ENCODE measurements around the gene NUAK1.

The NUAK1 gene

DNA sequence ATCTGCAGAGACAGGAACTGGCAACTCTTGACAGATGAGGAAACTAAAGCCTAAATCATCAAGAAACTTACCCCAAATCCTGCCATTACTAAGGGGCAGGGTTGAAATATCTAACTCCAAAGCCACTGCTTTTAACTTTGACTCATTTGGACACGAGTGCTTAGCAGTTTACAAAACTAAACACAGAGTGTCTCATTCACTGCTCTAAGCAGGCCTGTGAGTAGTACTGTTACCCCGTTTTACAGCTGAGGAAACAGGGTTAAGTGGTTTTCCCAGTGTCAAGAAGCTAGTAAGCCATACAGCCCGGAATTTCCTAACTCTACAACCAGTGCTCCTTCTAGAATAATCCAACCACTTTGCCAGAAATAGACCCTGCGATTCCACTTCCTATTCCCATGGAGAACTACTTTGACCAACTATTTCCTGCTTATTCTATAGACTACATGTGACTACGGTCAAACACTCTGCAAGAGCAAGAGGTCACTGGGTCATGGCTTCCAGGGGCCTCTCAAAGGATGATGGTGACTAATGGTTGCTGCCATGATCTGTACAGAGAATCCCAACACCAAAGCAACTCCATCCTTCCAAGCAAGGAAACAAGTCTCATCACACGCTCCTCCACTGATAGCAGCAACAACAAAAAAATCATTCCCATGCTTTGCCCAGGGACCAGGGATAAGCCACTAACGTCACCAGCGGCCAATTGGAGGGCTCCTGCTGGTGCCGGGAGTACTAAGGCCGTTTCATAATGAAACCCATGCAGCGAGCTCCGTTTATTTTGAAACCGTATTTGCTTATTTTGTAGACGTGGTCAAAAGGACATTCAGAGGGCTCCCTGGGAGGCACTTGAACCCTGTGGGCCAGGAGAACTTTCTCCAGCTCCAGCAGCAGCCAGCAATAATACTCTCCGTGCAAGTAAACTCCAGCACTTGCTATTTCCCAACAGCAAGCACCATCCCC, 56.3 kb downstream of the NUAK1 start:
- no peak for DNase-seq (ENCODE audit: low read depth)

DNA sequence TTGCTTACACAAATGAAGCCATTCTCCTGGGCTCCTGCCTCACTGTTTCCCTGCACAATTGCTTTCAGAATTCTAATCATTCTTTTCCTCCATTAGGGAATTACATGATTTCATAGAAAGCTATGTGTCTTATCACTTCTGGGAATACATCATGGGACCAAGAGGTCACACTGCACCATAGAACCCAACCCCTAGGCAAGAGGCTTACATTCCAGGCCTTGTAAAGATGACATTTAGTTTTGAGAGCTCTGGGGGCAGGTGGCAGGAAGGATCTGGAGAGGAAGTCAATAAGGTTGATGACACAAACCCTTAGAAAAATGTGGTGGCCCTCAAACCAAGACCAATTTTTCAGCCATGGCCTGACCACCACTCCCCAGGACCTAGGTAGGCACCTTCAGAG, 57.1 kb downstream of the NUAK1 start:
- no peak for DNase-seq (ENCODE audit: low read depth)

DNA sequence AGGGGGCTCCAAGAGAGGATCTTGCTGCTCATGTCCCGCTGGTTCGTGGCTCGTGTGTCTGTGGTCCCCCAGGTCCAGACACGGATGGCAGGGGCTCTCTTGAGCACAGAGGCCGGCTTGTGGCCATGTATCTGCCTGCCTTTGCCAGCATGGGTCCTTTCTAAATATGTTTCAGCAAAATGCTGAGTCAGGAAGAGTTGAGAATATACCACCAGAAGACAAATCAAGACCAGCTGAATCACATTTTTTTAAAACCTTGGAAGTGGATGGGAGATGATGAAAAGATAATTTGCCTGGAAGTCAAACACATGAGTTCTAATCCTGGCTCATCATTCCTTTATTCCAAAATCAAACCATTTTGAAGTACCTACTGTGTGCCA, 58.0 kb downstream of the NUAK1 start:
- DNase-seq (ENCODE audit: low read depth): no peak

DNA sequence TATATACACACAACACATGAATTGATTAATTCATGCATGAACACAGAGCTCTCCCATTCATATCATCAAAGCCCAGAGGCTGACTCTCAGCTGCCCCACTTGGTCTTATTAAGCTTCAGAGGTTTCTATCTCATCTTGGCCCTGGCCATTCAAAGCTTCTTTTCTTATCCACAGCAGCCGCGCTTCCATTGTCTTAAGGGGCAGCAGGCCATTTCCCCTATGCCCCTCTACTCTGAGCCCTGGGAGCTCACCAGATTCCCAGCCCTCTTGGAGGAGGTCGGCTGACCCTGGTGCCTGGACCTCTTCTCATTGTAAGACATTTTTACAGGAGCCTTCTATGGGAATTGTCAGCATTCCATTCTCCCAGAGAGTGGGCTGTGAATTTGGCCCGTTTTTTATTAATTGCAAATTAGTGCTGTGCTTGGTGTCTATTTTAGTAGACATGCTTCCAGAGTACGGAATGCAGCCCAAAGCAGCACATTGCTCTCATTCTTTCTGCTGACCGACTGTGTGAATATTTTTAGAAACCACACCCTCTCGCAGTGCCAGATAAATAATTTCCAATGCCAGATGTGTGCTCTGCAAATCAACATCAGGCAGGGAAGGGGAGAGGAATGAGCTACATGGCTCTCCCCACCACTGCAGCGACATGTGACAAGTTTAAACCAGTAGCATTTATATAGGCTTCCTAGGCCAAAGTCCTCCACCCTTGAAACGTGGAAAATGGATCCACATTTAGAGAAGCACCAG, 58.5 kb downstream of the NUAK1 start:
- DNase-seq (ENCODE audit: low read depth): no peak

DNA sequence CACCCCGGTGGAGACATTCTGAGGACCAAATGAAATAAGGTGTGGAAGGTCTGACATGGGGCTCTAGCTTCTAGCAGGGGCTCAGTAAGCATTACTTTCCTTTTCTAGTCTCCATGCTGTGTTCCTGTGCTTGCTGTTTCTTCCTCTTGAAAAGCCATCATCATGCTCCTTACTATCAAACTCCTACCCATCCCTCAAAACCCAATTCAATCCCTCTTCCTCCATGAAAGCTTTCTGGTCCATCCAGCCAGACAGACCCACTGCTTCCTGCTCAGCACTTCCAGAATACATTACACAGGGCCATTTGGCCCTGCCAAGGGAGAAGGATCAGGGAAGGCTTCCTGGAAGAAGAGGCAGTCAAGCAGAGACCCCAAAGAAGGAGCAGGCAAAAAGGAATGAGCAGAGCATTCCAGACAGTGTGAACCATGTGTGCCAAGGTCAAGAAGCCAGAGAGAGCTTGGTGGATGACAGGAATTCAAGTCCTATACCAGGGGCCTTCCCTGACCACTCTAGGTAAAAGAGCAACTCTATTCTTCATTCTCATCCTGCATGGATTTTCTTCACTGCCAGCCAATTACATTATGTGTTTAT, 59.5 kb downstream of the NUAK1 start:
- no peak for DNase-seq (ENCODE audit: low read depth)

DNA sequence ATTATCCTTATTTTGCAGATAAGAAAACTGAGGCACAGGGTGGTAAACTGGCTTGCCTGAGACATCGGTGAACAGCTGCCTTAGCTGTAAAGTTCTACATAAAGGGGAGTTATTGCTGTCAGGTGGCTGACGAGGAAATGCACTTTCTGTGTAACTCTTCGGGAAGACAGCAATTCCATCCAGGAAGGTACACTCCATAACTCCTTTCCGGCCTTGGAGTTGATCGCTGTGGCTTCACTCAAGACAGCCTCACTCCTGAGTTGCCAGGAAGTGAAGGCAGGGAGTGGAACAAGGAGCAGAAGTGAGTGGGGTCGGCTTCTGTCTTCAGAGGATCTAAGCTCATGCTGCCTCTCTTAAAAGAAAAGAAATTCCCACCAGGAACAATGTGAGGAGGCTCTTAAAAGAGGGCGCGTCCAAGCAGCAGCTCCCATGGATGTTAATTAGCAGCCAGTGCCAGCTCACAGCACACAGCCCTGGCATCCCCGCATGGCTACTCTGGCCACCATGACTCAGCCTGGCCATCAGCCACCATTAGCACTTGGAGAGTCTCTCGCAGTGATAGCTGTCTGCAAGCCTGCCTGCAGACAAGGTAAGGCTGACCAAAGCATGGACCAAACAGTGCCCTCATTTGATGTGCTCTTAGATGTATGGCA, 60.3 kb downstream of the NUAK1 start:
- no peak for DNase-seq (ENCODE audit: low read depth)

DNA sequence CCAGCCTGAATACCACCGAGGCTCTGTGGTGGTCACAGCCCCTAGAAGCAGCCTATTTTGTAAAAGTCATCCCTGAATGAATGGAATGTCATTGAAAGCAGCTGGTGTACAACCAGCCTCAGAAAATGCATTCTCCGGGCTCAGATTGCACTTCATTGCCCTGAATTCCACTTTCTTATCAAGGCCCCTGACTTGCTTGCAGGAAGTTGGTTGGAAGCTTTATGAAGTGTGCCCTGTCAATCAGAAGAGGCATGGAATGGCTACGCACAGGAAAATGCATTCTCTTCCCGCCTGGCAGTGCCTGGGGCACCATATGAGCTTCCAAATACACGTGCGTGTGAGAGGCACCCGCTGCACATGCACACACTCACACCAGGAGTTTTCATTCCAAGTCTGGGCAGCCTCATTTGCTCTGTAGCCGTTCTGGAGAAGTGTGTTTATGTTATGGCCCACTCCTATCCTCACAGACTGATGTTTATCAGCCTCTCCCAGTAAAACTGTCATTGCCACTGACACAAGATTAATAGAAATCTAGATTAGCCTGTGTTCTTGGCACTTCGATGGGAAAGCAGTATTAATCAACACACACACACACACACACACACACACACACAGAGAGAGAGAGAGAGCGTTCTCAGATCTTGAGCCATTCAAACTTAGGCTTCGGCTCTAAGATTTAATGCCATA, 63.9 kb downstream of the NUAK1 start:
- DNase-seq (ENCODE audit: low read depth): no peak

DNA sequence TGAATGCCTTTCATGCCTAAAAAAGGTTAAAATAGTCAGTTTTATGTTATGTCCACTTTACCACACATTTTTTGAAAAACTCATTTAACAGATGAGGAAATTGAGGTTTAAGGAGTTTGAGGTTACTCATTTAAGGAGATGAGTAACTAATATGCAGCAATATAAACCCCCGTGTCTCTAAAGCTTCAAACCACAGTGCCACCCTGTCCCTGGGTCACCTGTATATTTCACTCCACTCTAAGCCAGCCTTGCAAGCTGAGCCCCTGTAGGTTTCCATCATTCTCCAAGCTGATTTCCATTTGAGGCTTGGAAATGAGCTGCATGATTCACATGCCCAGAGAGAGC, 64.4 kb downstream of the NUAK1 start:
- no peak for DNase-seq (ENCODE audit: low read depth)

DNA sequence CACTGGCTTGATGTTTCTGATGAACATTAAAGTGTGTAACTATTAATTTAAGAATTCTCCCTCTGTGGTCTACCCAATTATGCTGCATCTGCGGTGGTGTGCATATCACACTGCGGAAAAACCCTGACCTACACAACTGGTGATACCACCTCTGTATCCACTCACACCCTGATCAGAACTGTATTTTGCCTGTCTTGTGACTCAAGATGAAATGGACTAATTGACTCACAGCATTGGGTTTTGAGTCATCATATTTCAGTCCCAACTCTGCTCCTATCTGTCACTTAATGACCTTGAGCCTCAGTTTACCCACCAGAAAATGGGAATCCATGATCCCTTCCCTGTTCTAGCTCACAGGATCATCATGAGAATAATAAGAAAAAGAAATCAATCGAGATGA, 65.6 kb downstream of the NUAK1 start:
- DNase-seq (ENCODE audit: low read depth): no peak

DNA sequence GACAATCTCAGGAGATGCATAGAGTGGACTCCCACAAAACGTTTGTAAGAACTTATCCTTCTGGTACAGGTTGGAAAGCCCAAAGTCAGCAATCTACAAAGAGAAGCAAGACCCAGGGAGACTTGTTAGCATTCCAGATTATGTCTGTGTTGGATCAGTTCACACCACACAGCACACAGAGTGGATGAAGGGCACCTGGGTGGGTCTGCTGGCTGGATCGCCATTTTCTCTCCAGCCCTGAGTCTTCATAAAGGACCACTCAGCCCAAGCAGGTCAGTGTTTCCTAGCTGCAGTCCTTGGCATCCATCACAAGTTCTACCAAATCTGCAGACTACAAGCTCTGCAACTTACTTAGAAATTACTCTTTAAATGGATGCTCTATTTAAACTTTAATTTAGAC, 66.0 kb downstream of the NUAK1 start:
- DNase-seq (ENCODE audit: low read depth): no peak

DNA sequence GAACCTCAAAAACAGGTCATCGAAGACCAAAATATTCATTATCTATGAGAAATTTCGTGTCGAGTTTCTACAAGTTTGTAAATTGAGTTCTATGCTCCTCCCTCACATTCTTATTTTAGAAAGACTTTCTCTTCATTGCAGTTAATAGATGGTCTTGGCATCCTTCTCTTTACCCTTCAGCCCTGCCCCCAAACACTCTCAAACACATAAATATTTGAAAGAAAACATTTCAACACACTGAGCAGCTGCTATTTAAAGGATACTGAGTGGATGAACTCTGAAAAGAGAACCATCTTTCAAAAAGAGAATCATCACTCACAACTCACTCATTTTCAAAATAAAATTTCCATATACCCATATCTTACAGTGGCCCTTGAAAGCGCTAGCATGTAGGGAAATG, 67.1 kb downstream of the NUAK1 start:
- DNase-seq (ENCODE audit: low read depth): no peak

DNA sequence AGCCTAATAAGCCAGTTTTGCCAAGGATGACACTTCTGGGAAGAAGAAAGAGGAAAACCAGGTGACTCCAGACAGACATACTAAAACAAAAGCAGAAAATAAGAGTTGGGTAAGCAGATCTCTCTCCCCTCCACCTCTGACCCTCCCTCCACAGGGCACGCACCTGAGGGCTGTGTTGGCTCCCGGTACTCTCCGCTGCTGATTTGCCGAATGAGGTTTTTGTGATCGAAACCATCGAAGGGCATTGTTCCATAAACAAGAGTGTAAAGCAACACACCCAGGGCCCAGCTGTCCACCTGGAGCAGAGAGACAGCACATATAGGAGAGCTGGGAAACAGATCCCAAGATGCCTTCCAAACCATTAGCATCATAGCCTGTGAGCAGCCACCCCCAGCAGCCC, 68.1 kb downstream of the NUAK1 start:
- no peak for DNase-seq (ENCODE audit: low read depth)

DNA sequence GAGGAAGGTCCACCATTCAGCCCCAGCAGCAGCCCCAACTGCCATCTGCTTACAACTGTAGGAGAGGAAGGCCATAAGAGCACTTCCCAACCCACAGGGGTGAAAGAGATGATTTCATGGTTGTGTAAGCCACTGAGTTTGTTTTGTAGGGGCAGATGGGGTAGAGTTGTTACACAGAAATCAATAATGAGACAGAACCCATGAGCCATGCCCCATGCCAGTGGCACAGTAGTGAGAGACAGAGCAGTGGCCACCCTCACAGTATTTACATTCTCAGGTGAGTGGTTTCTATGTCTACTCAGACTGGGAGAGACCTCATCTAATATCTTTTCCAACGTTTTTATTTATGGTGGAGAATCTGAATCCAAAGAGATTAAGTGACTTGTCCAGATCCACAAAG, 68.6 kb downstream of the NUAK1 start:
- DNase-seq (ENCODE audit: low read depth): no peak

DNA sequence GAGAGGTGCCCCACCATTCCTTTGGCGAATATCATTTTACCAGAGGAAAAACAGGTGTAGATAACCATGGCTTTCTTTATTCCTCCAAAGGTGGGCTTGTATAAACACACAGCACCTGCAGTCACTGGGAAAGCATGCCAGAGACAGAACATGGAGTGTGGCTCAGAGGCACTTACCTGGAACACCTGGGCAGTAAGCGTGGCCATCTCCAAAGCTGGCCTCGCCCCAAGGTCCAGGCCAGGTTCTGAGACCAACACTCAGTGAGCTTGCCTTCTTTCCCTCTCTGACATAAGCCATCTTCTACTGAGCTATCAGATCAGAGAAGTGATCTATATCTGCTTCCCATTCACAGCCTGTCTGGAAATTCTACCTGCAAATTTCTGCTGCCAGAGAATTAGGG, 70.5 kb downstream of the NUAK1 start:
- DNase-seq (ENCODE audit: low read depth): no peak

DNA sequence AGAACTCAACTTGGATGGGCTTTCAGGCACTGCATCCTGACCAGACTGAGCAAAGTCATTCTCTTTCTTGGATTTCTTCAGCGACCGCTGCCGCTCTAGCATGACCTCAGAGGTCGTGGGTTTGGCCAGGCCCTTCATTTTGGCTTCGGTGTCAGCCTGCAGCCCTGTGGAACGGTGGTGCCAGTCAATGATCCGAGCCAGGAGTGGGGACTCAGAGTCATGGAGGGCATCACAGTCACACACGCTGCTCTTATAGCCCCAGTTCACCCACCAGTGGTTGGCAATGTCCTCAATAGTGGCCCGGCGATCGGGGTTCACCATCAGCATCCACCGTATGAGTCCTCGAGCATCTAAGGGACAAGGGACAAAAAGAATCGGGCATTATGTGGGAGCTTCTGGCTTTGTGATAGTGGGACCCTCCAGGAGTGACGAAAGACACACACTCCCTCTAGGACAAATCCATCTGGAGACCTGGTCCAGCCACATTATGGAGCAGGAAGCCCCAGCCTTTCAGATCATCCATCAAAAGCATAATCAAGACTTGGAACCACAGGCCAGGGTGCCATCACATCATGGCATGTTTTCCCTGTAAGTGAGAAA, 71.0 kb downstream of the NUAK1 start:
- DNase-seq (ENCODE audit: low read depth): no peak

DNA sequence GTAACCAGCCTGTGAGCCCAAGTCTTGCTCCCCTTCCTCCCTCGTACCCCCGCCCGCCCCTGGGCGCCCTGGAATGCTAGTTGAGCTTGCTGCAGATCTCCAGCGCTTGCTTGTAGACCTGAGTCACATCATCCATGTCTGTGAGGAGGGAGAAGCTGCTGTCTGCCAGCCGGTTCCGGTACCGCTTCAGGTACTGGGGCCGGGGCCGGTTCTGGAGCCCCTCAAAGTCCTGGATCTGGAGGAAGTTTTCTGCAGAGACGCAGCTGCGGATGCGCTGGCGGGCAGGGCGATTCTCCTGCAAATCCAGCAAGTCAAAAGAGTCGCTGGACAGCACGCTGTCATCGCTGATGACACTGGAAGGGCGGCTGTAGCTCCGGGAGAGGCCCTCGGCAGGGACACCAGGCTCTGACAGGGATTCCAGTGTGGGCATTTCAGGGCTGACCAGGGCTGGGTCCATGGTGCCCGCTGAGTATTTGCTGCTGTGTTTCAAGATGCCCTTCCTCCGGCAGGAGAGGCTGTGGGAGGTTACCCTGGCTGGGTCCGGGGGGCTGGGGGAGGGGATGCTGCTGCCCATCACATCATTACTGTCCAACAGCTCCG, 71.9 kb downstream of the NUAK1 start:
- no peak for DNase-seq (ENCODE audit: low read depth)

DNA sequence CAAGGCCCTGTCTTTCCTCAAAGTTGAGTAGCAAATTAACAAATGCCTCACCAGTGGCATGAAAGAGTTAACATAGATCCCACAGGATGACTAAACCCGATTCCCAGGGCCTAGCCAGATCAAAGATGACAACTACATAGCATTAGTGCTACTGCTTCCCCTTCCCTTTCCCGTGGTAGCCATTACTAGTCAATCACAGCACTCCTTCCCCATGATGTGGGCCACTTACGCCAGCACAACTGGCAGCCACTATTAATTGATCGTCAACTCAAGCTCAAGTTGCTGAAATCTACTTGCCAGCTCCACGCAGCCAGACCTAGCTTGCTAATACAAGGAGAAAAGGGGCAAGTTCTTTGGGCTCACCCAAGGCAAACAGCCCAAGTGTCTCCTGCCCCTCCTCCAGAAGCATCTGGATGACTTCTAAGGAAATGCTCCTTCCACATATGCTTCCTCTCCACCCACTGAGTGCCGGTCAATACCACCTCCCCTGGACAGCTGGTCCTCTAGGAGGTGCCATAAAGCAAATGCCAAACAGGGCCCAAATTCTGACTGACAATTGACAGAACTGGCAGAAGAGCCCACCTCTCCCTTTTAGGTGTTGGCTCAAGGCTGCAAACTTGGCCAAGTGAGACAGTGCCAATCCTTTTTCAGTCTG, 72.6 kb downstream of the NUAK1 start:
- no peak for DNase-seq (ENCODE audit: low read depth)

DNA sequence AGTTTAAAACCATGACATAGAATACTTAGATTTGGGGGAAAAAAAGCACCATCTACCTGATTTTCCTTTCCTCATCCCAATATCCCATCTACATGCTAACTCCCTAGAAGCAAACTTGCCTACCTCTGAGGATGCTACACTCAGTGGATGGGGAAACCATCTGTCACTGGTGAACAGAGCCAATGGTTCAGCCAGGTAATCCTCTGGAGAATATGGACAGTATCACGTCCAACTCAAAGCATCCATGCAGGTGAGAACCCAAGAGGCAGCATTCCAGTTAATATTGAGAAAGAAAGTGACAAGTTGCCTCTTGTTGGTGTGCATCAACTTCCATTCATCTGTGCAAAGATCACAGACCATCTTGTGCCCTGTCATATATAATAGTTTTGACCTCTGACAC, 73.2 kb downstream of the NUAK1 start:
- no peak for DNase-seq (ENCODE audit: low read depth)

DNA sequence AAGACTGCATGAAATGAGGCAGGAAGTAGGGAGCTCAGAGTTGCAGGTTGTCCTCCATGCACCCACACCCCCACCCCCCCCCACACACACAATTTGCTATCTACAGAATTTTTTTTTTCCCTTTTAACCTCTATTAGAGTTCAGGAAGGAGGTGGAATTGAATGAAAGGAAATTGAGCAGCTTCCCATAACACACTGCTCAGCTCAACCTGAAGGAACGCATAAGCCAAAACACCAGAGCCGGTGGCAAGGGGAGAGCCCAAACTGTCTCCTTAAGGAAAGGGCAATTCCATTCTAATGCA, 74.1 kb downstream of the NUAK1 start:
- DNase-seq (ENCODE audit: low read depth): no peak

DNA sequence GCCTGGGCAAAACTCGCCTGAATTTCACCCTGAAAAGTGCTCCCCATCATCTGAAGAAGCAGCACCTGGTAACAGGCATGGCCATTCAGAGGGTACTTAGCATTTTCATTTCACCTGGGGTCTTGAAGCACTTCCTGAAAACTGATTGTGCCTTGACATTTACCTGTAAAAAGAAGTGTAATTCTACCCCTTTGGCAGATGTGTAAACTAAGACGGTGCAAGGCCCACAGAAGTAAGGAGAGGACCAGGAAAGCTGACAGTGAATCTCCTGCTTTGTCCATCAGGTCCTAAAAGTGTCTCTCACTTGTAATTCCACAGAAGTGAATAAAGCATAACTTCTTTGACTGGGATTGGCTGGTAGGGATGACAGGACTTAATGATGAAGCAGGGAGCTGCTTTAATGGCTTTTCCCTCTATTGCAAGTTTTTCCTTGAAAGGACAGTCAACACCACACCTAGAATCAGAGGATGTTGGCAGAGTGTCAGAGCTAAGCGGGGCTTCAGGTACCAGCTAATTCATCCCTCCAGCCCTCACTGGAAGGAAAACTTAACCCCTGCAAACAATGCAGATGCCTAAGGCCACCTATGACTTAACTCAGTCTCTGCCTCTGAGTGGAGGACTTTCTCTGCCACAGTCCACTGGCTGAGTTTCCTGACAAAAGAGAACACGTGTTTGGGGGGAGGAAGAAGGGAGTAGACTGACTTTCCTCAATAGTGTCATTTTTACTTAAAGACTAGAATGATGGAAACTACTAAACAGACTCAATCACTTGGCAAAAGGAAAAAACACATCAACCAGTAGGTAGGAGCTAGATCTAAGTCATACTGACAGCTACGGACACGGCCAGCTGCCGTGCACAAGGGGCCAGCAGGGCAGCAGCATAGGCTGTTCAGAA, 74.7 kb downstream of the NUAK1 start:
- DNase-seq (ENCODE audit: low read depth): no peak
